HepG2 (cell line): ENCODE results near the gene UTP3. TPM values are rescaled to one million over a fixed set of nuclear protein-coding genes. Genes with fewer than 3 reads are reported as not detected.

Experiments used
- ATAC-seq: fragments of 200-7000 bp; cut with Tn5 transposase; 3 replicates; pipeline ENCODE4 v1.9.1; 2020; ENCODE audit warnings: mild to moderate bottlenecking, moderate library complexity
- BruUV-seq: library from RNA; stranded (reverse); fragments of 400-500 nt; replicated peaks from 2 replicates; lab custom pipeline; 2021; lab: Mats Ljungman, UMichigan
- CTCF ChIA-PET: fragments of 300-600 bp; formaldehyde crosslinking; extraction: SDS; loops from one replicate; lab custom pipeline; 2021; ENCODE audit warnings: low total read pairs, inconsistent platforms, low intra/inter-chr PET ratio; lab: Yijun Ruan, JAX
- POLR2A ChIA-PET: fragments of 350-600 bp; sonication (Branson Sonifier 250); formaldehyde crosslinking; loops from one replicate; lab custom pipeline; 2020; ENCODE audit warnings: antibody characterized with exemption, inconsistent platforms; lab: Yijun Ruan, JAX
- DNase-seq: peaks from one replicate; pipeline ENCODE4 v3.0.0-alpha.2; 2015; ENCODE audit warnings: low spot score
- FAIRE-seq: peaks from 3 replicates; lab custom pipeline; 2011; peaks lifted over from hg19 to GRCh38; lab: Jason Lieb, UNC
- H2AFZ ChIP-seq: one replicate; pipeline ENCODE4 v1.6.1; 2011; ENCODE audit warnings: low read length, inconsistent platforms
- H3K27ac ChIP-seq: fragments of 300-600 bp; 3 replicates; pipeline ENCODE4 v1.8.0; 2011; ENCODE audit warnings: mixed run types, mild to moderate bottlenecking, mixed read lengths, low read length, inconsistent platforms; ENCODE audit not compliant: insufficient read depth; ENCODE audit errors: extremely low read length
- H3K27me3 ChIP-seq, 2 experiments: fragments of 200-600 bp in 1 of 2; 2 replicates in 1 of 2; 3 replicates in 1 of 2; pipeline versions ENCODE4 v1.6.0 to v1.8.0; 2011; ENCODE audit warnings: low read length in 2 of 2, mild to moderate bottlenecking in 2 of 2, moderate library complexity in 2 of 2, inconsistent platforms in 1 of 2; ENCODE audit not compliant: insufficient read depth in 2 of 2, control insufficient read depth in 1 of 2
- H3K36me3 ChIP-seq, 2 experiments: fragments of 200-600 bp in 1 of 2; replicated peaks in 1 of 2; 2 replicates in 1 of 2; 3 replicates in 1 of 2; pipeline versions ENCODE4 v1.5.1 to v1.8.0; 2011; ENCODE audit warnings: low read length in 2 of 2, inconsistent platforms in 1 of 2; ENCODE audit not compliant: insufficient read depth in 2 of 2, control insufficient read depth in 1 of 2
- H3K4me1 ChIP-seq: 2 replicates; pipeline ENCODE4 v1.5.1; 2012; ENCODE audit warnings: low read length, inconsistent platforms; ENCODE audit not compliant: insufficient read depth
- H3K4me2 ChIP-seq: 2 replicates; pipeline ENCODE4 v1.6.0; 2011; ENCODE audit warnings: low read depth, low read length, inconsistent platforms
- H3K4me3 ChIP-seq, 3 experiments: fragments of 200-600 bp in 1 of 3; sonication (generic), shearing (Covaris generic) in 1 of 3; replicated peaks in 1 of 3; 2 replicates each; pipeline ENCODE4 v1.5.1; 2011 to 2016; ENCODE audit warnings: low read length in 3 of 3, inconsistent platforms in 2 of 3, low read depth in 2 of 3, mild to moderate bottlenecking in 2 of 3, control low read depth in 1 of 3, mixed read lengths in 1 of 3; ENCODE audit not compliant: insufficient read depth in 1 of 3
- H3K79me2 ChIP-seq: one replicate; pipeline ENCODE4 v1.6.1; 2011; ENCODE audit warnings: low read length, inconsistent platforms; ENCODE audit not compliant: insufficient read depth
- H3K9ac ChIP-seq: 2 replicates; pipeline ENCODE4 v1.6.0; 2011; ENCODE audit warnings: mild to moderate bottlenecking, low read depth, low read length, inconsistent platforms; ENCODE audit not compliant: insufficient read depth
- H3K9me3 ChIP-seq: 2 replicates; pipeline ENCODE4 v1.5.1; 2012; ENCODE audit warnings: mild to moderate bottlenecking, low read length
- H4K20me1 ChIP-seq: 2 replicates; pipeline ENCODE4 v1.6.0; 2011; ENCODE audit warnings: inconsistent platforms, mild to moderate bottlenecking, low read length, moderate library complexity; ENCODE audit not compliant: insufficient read depth
- DRAP1 ChIP-seq: IDR thresholded peaks from 2 replicates; pipeline ENCODE4 v1.6.1; 2016; ENCODE audit warnings: missing genetic modification reagents, missing compliant biosample characterization
- E2F2 ChIP-seq: sonication (generic); formaldehyde crosslinking; IDR thresholded peaks from 2 replicates; pipeline ENCODE4 v1.4.0; 2020; ENCODE audit warnings: missing genetic modification reagents, borderline replicate concordance
- KAT7 ChIP-seq: IDR thresholded peaks from 2 replicates; pipeline ENCODE4 v1.6.1; 2018; ENCODE audit warnings: borderline replicate concordance, missing compliant biosample characterization
- MEIS1 ChIP-seq: sonication (generic); formaldehyde crosslinking; IDR thresholded peaks from 2 replicates; pipeline ENCODE4 v1.9.0; 2021; ENCODE audit warnings: mild to moderate bottlenecking, missing genetic modification reagents, moderate library complexity, borderline replicate concordance
- NFATC3 ChIP-seq: sonication (generic); formaldehyde crosslinking; IDR thresholded peaks from 2 replicates; pipeline ENCODE4 v1.5.1; 2020; ENCODE audit warnings: mild to moderate bottlenecking, missing genetic modification reagents
- NKX3-1 ChIP-seq: sonication (generic); formaldehyde crosslinking; IDR thresholded peaks from 2 replicates; pipeline ENCODE4 v1.5.0; 2020; ENCODE audit warnings: missing genetic modification reagents
- PHB2 ChIP-seq: fragments of 450-650 bp; IDR thresholded peaks from 2 replicates; pipeline ENCODE4 v1.6.1; 2018; ENCODE audit not compliant: partially characterized antibody
- PHF20 ChIP-seq: sonication (generic); formaldehyde crosslinking; IDR thresholded peaks from 2 replicates; pipeline ENCODE4 v1.5.0; 2020; ENCODE audit warnings: mild to moderate bottlenecking, missing genetic modification reagents
- RNF2 ChIP-seq: fragments of 450-650 bp; conservative IDR thresholded peaks from 2 replicates; pipeline ENCODE4 v1.6.1; 2016; ENCODE audit warnings: low read depth
- SOX5 ChIP-seq: IDR thresholded peaks from 2 replicates; pipeline ENCODE4 v1.6.1; 2016; ENCODE audit warnings: borderline replicate concordance
- ZFP41 ChIP-seq: sonication (generic); formaldehyde crosslinking; IDR thresholded peaks from 2 replicates; pipeline ENCODE4 v1.4.0; 2020; ENCODE audit warnings: mild to moderate bottlenecking, missing genetic modification reagents, borderline replicate concordance
- ZNF10 ChIP-seq: sonication (generic); formaldehyde crosslinking; IDR thresholded peaks from 2 replicates; pipeline ENCODE4 v1.4.0; 2020; ENCODE audit warnings: mild to moderate bottlenecking, low read depth, missing genetic modification reagents, borderline replicate concordance
- ZNF34 ChIP-seq: sonication (generic); formaldehyde crosslinking; IDR thresholded peaks from 2 replicates; pipeline ENCODE4 v1.4.0; 2020; ENCODE audit warnings: mild to moderate bottlenecking, missing genetic modification reagents, borderline replicate concordance
- ZNF549 ChIP-seq: sonication (generic); formaldehyde crosslinking; IDR thresholded peaks from 2 replicates; pipeline ENCODE4 v1.5.0; 2020; ENCODE audit warnings: missing genetic modification reagents
- ZNF746 ChIP-seq: sonication (generic); formaldehyde crosslinking; IDR thresholded peaks from 2 replicates; pipeline ENCODE4 v1.8.0; 2022; ENCODE audit warnings: mild to moderate bottlenecking, missing genetic modification reagents
- WGBS: methylation state at CpG from one replicate; pipeline ENCODE4 v1.1.6; 2017; ENCODE audit warnings: low lambda C conversion rate; 5-methylcytosine and 5-hydroxymethylcytosine counted together
- in situ Hi-C: cut with HindIII; loops from 2 replicates; pipeline ENCODE4 v1.10.0; 2017; ENCODE audit warnings: low pct_unique_long_range_greater_than_20kb; ENCODE audit not compliant: extremely low pct_ligation_motif_present
- intact Hi-C: fragments of 100-400 bp; cut with micrococcal nuclease; formaldehyde crosslinking; loops from one replicate; pipeline ENCODE4 v1.10.0; 2022; ENCODE audit not compliant: unreplicated experiment
- polyA plus RNA-seq, 8 experiments: library from polyadenylated mRNA; depleted of rRNA in 3 of 8; stranded (reverse) in 7 of 8; unstranded in 1 of 8; fragments of >200 nt; fragmentation: Illumina TruSeq in 4 of 8; extraction: Trizol in 4 of 8; gene quantifications; 2 replicates each; pipeline versions ENCODE4 v1.2.1 to v1.2.3, GENCODE V29; 2011 to 2016; ENCODE audit warnings: low read depth in 4 of 8, missing spikeins in 1 of 8, mixed read lengths in 1 of 8; ENCODE audit not compliant: insufficient read depth in 1 of 8
- total RNA-seq, 5 experiments: library from RNA; depleted of rRNA; stranded (reverse); fragments of >200 nt; fragmentation: Illumina TruSeq; extraction: Trizol; gene quantifications; 2 replicates each; pipeline ENCODE4 v1.2.3, GENCODE V29; 2016; ENCODE audit warnings: low read depth in 1 of 5
- TF ChIP-seq, protein P1 (sequence below): sonication (generic); formaldehyde crosslinking; conservative IDR thresholded peaks from 2 replicates; pipeline ENCODE4 v1.4.0; 2020; ENCODE audit warnings: missing genetic modification reagents

UTP3 gene
- total and polyA plus RNA-seq, 2 of the 13 experiments (the other 11 are each of a cell fraction or from before 2014, with no cell fraction given), result 6.9 to 19.5 TPM

DNA sequence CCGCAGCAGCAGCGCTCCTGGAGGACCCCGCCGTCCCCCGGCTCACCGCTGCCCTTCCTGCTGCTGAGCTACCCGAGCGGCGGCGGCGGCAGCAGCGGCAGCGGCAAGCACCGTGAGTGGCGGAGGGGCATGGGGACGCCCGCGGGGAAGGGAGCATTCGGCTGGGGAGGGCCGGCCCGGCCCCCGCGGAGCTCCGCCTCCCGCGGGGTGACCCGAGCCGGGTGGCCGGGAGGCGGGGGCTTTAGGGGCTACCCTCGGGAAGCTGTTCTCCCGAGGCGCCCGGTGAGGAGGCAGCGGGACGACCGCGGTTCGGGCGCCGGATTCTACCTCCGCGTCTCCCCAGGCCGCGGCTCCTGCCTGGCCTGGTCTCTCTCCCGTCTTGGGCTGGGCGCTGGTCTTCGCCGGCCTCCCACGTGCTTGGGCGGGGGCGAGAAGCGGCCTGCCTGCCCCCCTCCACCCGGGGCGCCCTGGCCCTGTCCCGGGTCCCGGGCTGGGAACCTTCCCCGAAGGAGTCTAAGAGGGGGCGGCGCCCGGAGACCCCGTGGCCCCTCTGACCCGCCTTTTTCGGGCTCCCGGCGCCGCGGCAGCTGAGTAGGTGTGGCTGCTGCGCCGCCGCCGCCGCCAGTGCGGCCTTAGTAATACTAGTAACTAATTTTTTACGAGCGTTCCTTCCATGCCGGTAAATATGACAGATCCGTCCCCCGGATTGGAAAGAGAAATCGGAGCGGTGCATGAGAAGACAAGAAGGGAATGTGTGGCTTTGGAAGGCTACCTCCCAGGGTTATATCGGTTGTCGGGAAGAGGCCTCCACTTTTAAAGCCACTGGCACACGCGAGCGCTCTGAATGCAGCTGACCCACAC lies 17.1 kb downstream of the UTP3 start (continued):
- TF ChIP-seq ZNF746 (CRISPR knock-in tag) (peak; percentile 65; the same call in 1 of the 2 replicates), NKX3-1 (CRISPR knock-in tag) (peak; percentile 69; the same call in 1 of the 2 replicates), PHB2 (no peak), RNF2 (peak; percentile 79), DRAP1 (CRISPR knock-in tag) (no peak), ZFP41 (CRISPR knock-in tag) (0 out of 2 replicates have a peak, but pooled peaks have one; percentile 47), KAT7 (CRISPR knock-in tag) (no peak; the same call in 1 of the 2 replicates), ZNF549 (CRISPR knock-in tag) (no peak), PHF20 (peak; percentile 53; the same call in 1 of the 2 replicates), SOX5 (no peak), ZNF34 (CRISPR knock-in tag) (no peak), ZNF10 (CRISPR knock-in tag) (no peak), NFATC3 (CRISPR knock-in tag) (no peak)

GRCh38 chr4:70706044-70706461 lies 17.7 kb downstream of the UTP3 start:
- 3% methylated on average over 7 of the region's 7 CpGs for WGBS
- ChIA-PET POLR2A (interaction anchor here (1.4 to 6.4 kb wide), 4 partner anchors 12 to 133 kb away, joined by 3 to 75 read pairs (median 4); partner anchors contain the start of gene UTP3), CTCF (no interaction called here)
- Histone ChIP-seq H3K27ac (peak overlapping the region; percentile 91), H3K4me3 (peak overlapping the region; percentile 72 to 88 (median 80)), H3K4me2 (peak overlapping the region; percentile 87), H4K20me1 (no peaks in the 10 kb centered on the region), H3K9me3 (no peaks in the 10 kb centered on the region), H3K79me2 (peaks cover 26% of the 10 kb centered on the region), H3K4me1 (peaks cover 53% of the 10 kb centered on the region), H2AFZ (peak overlapping the region; percentile 28), H3K27me3 (no peaks in the 10 kb centered on the region; a peak in 1 of 5 replicates), H3K9ac (peak overlapping the region; percentile 84), H3K36me3 (no peaks in the 10 kb centered on the region)
- no peak for DNase-seq
- BruUV-seq, result TSS peak; percentile 62
- in situ Hi-C loops, result no loop called here
- TF ChIP-seq MEIS1 (0 out of 2 replicates have a peak, but pooled peaks have one; percentile 20), E2F2 (CRISPR knock-in tag) (no peak)
- TF ChIP-seq, protein P1, sequence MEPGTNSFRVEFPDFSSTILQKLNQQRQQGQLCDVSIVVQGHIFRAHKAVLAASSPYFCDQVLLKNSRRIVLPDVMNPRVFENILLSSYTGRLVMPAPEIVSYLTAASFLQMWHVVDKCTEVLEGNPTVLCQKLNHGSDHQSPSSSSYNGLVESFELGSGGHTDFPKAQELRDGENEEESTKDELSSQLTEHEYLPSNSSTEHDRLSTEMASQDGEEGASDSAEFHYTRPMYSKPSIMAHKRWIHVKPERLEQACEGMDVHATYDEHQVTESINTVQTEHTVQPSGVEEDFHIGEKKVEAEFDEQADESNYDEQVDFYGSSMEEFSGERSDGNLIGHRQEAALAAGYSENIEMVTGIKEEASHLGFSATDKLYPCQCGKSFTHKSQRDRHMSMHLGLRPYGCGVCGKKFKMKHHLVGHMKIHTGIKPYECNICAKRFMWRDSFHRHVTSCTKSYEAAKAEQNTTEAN (CRISPR knock-in tag), result no peak
- TF ChIP-seq, all 625 proteins: peak for 1
- intact Hi-C loops, result loop anchor here (5.0 to 10.0 kb wide), 2 partner anchors 131 to 289 kb away; partner anchors contain the start of genes DCK and GRSF1
- no peak for FAIRE-seq
- no peak for ATAC-seq
